WTC11 (cell line): Measurements from ENCODE around the gene ALKBH2. TPM values are rescaled to one million over a fixed set of nuclear protein-coding genes. Genes with fewer than 3 reads are reported as not detected.

Experiments
- ATAC-seq: fragments of 200-7000 bp; cut with Tn5 transposase; 2 replicates; pipeline ENCODE4 v1.10.0; 2021; ENCODE audit warnings: mild to moderate bottlenecking, moderate library complexity
- CTCF ChIA-PET: fragments of 300-600 bp; sonication (Branson Sonifier 250); formaldehyde crosslinking; loops from one replicate; lab custom pipeline; 2021; ENCODE audit warnings: antibody characterized with exemption; lab: Charles Lee
- POLR2A ChIA-PET: fragments of 350-600 bp; sonication (Branson Sonifier 250); formaldehyde crosslinking; loops from one replicate; lab custom pipeline; 2021; ENCODE audit warnings: antibody characterized with exemption; lab: Charles Lee
- DNase-seq: peaks from one replicate; pipeline ENCODE4 v3.0.0; 2021; ENCODE audit warnings: low spot score
- H3K27ac Mint-ChIP-seq: 2 replicates; pipeline ENCODE4 v1.8.0; 2021; ENCODE audit warnings: mixed read lengths
- H3K27me3 Mint-ChIP-seq: 2 replicates; pipeline ENCODE4 v1.8.0; 2021; ENCODE audit warnings: low read depth, mild to moderate bottlenecking, moderate library complexity, mixed read lengths
- H3K36me3 Mint-ChIP-seq: 2 replicates; pipeline ENCODE4 v1.8.0; 2021; ENCODE audit warnings: mixed read lengths
- H3K4me1 Mint-ChIP-seq: 2 replicates; pipeline ENCODE4 v1.8.0; 2022; ENCODE audit warnings: mixed read lengths
- H3K4me3 Mint-ChIP-seq: 2 replicates; pipeline ENCODE4 v1.8.0; 2021; ENCODE audit warnings: mild to moderate bottlenecking, moderate library complexity, mixed read lengths
- H3K9me3 Mint-ChIP-seq: 2 replicates; pipeline ENCODE4 v1.8.0; 2021; ENCODE audit warnings: mixed read lengths
- CREB1 ChIP-seq: sonication (generic); formaldehyde crosslinking; IDR thresholded peaks from 2 replicates; pipeline ENCODE4 v1.8.0; 2023; ENCODE audit warnings: mild to moderate bottlenecking, missing genetic modification reagents
- ELF4 ChIP-seq: sonication (generic); formaldehyde crosslinking; IDR thresholded peaks from 2 replicates; pipeline ENCODE4 v1.8.1; 2022; ENCODE audit warnings: low read depth, mild to moderate bottlenecking, moderate library complexity, missing genetic modification reagents
- ESRRA ChIP-seq: sonication (generic); formaldehyde crosslinking; IDR thresholded peaks from 2 replicates; pipeline ENCODE4 v1.8.1; 2022; ENCODE audit warnings: mild to moderate bottlenecking, missing genetic modification reagents, borderline replicate concordance
- GABPB1 ChIP-seq: sonication (generic); formaldehyde crosslinking; IDR thresholded peaks from 2 replicates; pipeline ENCODE4 v1.8.1; 2023; ENCODE audit warnings: mild to moderate bottlenecking, missing genetic modification reagents
- IRF2 ChIP-seq: sonication (generic); formaldehyde crosslinking; IDR thresholded peaks from 2 replicates; pipeline ENCODE4 v1.8.0; 2022; ENCODE audit warnings: low read depth, missing genetic modification reagents, borderline replicate concordance
- NFATC4 ChIP-seq: fragments of 250-450 bp; sonication (Bioruptor Pico); IDR thresholded peaks from 2 replicates; pipeline ENCODE4 v1.9.0; 2021; ENCODE audit warnings: mild to moderate bottlenecking
- NR3C1 ChIP-seq: sonication (generic); formaldehyde crosslinking; conservative IDR thresholded peaks from 2 replicates; pipeline ENCODE4 v1.8.1; 2023; ENCODE audit warnings: low read depth, mild to moderate bottlenecking, missing genetic modification reagents
- PRRX2 ChIP-seq: fragments of 250-450 bp; sonication (Bioruptor Pico); IDR thresholded peaks from 2 replicates; pipeline ENCODE4 v1.8.0; 2021; ENCODE audit warnings: mild to moderate bottlenecking
- TCF7 ChIP-seq: sonication (generic); formaldehyde crosslinking; IDR thresholded peaks from 2 replicates; pipeline ENCODE4 v1.8.0; 2022; ENCODE audit warnings: mild to moderate bottlenecking, low read depth, missing genetic modification reagents, moderate library complexity
- ZBTB21 ChIP-seq: sonication (generic); formaldehyde crosslinking; IDR thresholded peaks from 2 replicates; pipeline ENCODE4 v1.8.1; 2023; ENCODE audit warnings: mild to moderate bottlenecking, missing genetic modification reagents, borderline replicate concordance
- ZNF138 ChIP-seq: sonication (generic); formaldehyde crosslinking; conservative IDR thresholded peaks from 2 replicates; pipeline ENCODE4 v1.8.1; 2022; ENCODE audit warnings: mild to moderate bottlenecking, moderate library complexity, missing genetic modification reagents
- ZNF219 ChIP-seq: sonication (generic); formaldehyde crosslinking; IDR thresholded peaks from 2 replicates; pipeline ENCODE4 v1.8.0; 2023; ENCODE audit warnings: missing genetic modification reagents, mild to moderate bottlenecking, borderline replicate concordance
- ZNF232 ChIP-seq: sonication (generic); formaldehyde crosslinking; IDR thresholded peaks from 2 replicates; pipeline ENCODE4 v1.8.0; 2022; ENCODE audit warnings: mild to moderate bottlenecking, missing genetic modification reagents
- ZNF317 ChIP-seq: sonication (generic); formaldehyde crosslinking; IDR thresholded peaks from 2 replicates; pipeline ENCODE4 v1.8.1; 2023; ENCODE audit warnings: low read depth, mild to moderate bottlenecking, moderate library complexity, missing genetic modification reagents, borderline replicate concordance
- total RNA-seq: library from RNA; stranded (reverse); gene quantifications from 3 replicates; pipeline ENCODE4 v1.2.3, GENCODE V29; 2021
- TF ChIP-seq, protein P1 (sequence below): sonication (generic); formaldehyde crosslinking; IDR thresholded peaks from 2 replicates; pipeline ENCODE4 v1.8.0; 2022; ENCODE audit warnings: mild to moderate bottlenecking, missing genetic modification reagents
- TF ChIP-seq, protein P2 (sequence below): fragments of 250-450 bp; sonication (Bioruptor Pico); conservative IDR thresholded peaks from 2 replicates; pipeline ENCODE4 v1.9.0; 2021; ENCODE audit warnings: mild to moderate bottlenecking
- TF ChIP-seq, protein P3 (sequence below): fragments of 250-450 bp; sonication (Bioruptor Pico); IDR thresholded peaks from 2 replicates; pipeline ENCODE4 v1.9.0; 2021; ENCODE audit warnings: mild to moderate bottlenecking, borderline replicate concordance
- TF ChIP-seq, protein P4 (sequence below): sonication (generic); formaldehyde crosslinking; IDR thresholded peaks from 2 replicates; pipeline ENCODE4 v1.8.0; 2023; ENCODE audit warnings: mild to moderate bottlenecking, missing genetic modification reagents
- TF ChIP-seq, protein P5 (sequence below): sonication (generic); formaldehyde crosslinking; IDR thresholded peaks from 2 replicates; pipeline ENCODE4 v1.8.0; 2023; ENCODE audit warnings: missing genetic modification reagents
- TF ChIP-seq, protein P6 (sequence below): sonication (generic); formaldehyde crosslinking; IDR thresholded peaks from 2 replicates; pipeline ENCODE4 v1.8.1; 2023; ENCODE audit warnings: mild to moderate bottlenecking, missing genetic modification reagents

Gene ALKBH2
- total RNA-seq, 1 experiment from 2014 or later, result 15.2 TPM

DNA sequence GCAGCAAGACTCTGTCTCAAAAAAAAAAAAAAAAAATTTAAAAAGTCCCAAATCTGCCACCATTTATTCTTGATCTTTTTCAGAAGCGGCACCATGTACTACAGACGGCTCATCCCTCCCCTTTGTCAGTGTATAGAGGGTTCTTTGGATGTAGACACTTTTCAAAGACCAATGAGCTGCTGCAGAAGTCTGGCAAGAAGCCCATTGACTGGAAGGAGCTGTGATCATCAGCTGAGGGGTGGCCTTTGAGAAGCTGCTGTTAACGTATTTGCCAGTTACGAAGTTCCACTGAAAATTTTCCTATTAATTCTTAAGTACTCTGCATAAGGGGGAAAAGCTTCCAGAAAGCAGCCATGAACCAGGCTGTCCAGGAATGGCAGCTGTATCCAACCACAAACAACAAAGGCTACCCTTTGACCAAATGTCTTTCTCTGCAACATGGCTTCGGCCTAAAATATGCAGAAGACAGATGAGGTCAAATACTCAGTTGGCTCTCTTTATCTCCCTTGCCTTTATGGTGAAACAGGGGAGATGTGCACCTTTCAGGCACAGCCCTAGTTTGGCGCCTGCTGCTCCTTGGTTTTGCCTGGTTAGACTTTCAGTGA, 16.6 kb upstream of the ALKBH2 start:
- Mint-ChIP-seq H3K4me1 (peaks cover 13% of the 10 kb centered on the region), H3K27me3 (no peaks in the 10 kb centered on the region), H3K4me3 (no peak overlapping the region), H3K27ac (peak overlapping the region; percentile 92), H3K9me3 (no peaks in the 10 kb centered on the region; the same call in 1 of the 2 replicates), H3K36me3 (peaks cover 40% of the 10 kb centered on the region)
- CTCF ChIA-PET, result interaction anchor here (0.7 kb wide), 1 partner anchor 144 kb away, joined by 5 read pairs; no protein-coding TSS in a partner anchor
- ATAC-seq, result no peak
- POLR2A ChIA-PET, result no interaction called here
- DNase-seq, result no peak
- TF ChIP-seq ZNF219 (CRISPR knock-in tag), result no peak
- TF ChIP-seq, all 79 proteins: peak for 0

DNA sequence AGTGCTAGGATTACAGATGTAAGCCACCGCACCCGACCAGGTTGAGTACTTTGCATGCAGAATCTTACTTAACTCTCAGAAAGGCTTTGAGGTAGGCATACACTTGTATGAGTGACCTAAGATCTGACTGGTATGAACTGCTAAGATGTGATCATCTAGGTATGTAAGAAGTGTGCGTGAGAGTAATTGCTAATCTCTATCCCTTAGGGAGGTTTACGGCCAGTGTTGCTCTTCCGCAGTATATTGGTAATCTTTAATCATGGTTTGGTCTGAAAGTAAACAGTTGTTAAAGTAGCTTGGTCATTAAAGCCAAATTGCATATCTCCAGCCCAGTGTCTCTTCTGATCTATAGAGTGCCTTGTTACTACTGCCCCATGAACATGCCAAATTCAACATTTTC, 11.9 kb upstream of the ALKBH2 start:
- H3K27me3 Mint-ChIP-seq, result no peaks in the 10 kb centered on the region
- no peak for DNase-seq
- TF ChIP-seq GABPB1 (CRISPR knock-in tag), result no peak
- TF ChIP-seq ESRRA (CRISPR knock-in tag), result no peak
- TF ChIP-seq, protein P1, sequence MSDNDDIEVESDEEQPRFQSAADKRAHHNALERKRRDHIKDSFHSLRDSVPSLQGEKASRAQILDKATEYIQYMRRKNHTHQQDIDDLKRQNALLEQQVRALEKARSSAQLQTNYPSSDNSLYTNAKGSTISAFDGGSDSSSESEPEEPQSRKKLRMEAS (CRISPR knock-in tag), result no peak
- TF ChIP-seq, protein P2, sequence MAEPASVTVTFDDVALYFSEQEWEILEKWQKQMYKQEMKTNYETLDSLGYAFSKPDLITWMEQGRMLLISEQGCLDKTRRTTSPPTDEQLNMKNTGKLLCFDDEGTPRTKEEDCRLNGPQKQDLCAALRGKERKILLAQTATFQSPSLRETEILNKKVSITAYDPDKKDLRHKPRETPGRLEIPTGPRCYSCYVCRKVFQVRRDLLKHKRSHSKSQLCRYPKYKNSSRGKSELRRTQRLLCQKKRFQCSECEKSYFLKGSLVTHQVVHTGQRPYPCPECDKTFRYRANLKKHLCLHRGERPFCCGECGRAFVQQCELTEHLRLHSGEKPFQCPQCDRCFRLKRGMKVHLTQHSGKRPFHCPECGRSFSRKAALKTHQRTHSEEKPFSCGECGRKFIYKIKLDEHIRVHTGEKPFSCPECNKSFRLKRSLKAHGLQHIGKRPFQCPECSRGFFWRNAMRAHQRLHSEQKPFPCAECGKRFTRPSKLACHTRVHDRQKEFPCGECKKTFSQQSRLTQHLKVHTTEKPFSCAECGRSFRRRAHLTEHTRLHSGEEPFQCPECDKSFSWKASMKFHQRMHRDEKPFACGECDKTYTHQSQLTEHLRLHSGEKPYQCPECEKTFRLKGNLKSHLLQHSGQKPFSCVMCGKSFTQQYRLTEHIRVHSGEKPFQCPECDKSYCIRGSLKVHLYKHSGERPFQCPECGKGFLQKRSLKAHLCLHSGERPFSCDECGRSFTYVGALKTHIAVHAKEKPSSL (CRISPR knock-in tag), result no peak
- TF ChIP-seq IRF2, result no peak
- TF ChIP-seq, protein P3, sequence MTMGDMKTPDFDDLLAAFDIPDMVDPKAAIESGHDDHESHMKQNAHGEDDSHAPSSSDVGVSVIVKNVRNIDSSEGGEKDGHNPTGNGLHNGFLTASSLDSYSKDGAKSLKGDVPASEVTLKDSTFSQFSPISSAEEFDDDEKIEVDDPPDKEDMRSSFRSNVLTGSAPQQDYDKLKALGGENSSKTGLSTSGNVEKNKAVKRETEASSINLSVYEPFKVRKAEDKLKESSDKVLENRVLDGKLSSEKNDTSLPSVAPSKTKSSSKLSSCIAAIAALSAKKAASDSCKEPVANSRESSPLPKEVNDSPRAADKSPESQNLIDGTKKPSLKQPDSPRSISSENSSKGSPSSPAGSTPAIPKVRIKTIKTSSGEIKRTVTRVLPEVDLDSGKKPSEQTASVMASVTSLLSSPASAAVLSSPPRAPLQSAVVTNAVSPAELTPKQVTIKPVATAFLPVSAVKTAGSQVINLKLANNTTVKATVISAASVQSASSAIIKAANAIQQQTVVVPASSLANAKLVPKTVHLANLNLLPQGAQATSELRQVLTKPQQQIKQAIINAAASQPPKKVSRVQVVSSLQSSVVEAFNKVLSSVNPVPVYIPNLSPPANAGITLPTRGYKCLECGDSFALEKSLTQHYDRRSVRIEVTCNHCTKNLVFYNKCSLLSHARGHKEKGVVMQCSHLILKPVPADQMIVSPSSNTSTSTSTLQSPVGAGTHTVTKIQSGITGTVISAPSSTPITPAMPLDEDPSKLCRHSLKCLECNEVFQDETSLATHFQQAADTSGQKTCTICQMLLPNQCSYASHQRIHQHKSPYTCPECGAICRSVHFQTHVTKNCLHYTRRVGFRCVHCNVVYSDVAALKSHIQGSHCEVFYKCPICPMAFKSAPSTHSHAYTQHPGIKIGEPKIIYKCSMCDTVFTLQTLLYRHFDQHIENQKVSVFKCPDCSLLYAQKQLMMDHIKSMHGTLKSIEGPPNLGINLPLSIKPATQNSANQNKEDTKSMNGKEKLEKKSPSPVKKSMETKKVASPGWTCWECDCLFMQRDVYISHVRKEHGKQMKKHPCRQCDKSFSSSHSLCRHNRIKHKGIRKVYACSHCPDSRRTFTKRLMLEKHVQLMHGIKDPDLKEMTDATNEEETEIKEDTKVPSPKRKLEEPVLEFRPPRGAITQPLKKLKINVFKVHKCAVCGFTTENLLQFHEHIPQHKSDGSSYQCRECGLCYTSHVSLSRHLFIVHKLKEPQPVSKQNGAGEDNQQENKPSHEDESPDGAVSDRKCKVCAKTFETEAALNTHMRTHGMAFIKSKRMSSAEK (CRISPR knock-in tag), result no peak
- no peak for TF ChIP-seq CREB1 (CRISPR knock-in tag)
- TF ChIP-seq NR3C1 (CRISPR knock-in tag), result no peak
- TF ChIP-seq ZBTB21 (CRISPR knock-in tag), result no peak
- no peak for TF ChIP-seq PRRX2 (CRISPR knock-in tag)
- TF ChIP-seq ZNF232 (CRISPR knock-in tag), result no peak
- TF ChIP-seq NFATC4 (CRISPR knock-in tag), result no peak
- TF ChIP-seq, protein P4, sequence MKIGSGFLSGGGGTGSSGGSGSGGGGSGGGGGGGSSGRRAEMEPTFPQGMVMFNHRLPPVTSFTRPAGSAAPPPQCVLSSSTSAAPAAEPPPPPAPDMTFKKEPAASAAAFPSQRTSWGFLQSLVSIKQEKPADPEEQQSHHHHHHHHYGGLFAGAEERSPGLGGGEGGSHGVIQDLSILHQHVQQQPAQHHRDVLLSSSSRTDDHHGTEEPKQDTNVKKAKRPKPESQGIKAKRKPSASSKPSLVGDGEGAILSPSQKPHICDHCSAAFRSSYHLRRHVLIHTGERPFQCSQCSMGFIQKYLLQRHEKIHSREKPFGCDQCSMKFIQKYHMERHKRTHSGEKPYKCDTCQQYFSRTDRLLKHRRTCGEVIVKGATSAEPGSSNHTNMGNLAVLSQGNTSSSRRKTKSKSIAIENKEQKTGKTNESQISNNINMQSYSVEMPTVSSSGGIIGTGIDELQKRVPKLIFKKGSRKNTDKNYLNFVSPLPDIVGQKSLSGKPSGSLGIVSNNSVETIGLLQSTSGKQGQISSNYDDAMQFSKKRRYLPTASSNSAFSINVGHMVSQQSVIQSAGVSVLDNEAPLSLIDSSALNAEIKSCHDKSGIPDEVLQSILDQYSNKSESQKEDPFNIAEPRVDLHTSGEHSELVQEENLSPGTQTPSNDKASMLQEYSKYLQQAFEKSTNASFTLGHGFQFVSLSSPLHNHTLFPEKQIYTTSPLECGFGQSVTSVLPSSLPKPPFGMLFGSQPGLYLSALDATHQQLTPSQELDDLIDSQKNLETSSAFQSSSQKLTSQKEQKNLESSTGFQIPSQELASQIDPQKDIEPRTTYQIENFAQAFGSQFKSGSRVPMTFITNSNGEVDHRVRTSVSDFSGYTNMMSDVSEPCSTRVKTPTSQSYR, result no peak
- no peak for TF ChIP-seq TCF7
- no peak for TF ChIP-seq ELF4 (CRISPR knock-in tag)
- TF ChIP-seq, protein P5, sequence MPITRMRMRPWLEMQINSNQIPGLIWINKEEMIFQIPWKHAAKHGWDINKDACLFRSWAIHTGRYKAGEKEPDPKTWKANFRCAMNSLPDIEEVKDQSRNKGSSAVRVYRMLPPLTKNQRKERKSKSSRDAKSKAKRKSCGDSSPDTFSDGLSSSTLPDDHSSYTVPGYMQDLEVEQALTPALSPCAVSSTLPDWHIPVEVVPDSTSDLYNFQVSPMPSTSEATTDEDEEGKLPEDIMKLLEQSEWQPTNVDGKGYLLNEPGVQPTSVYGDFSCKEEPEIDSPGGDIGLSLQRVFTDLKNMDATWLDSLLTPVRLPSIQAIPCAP (CRISPR knock-in tag), result no peak
- no peak for TF ChIP-seq ZNF317
- TF ChIP-seq, protein P6, sequence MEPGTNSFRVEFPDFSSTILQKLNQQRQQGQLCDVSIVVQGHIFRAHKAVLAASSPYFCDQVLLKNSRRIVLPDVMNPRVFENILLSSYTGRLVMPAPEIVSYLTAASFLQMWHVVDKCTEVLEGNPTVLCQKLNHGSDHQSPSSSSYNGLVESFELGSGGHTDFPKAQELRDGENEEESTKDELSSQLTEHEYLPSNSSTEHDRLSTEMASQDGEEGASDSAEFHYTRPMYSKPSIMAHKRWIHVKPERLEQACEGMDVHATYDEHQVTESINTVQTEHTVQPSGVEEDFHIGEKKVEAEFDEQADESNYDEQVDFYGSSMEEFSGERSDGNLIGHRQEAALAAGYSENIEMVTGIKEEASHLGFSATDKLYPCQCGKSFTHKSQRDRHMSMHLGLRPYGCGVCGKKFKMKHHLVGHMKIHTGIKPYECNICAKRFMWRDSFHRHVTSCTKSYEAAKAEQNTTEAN (CRISPR knock-in tag), result no peak
- no peak for TF ChIP-seq ZNF138 (CRISPR knock-in tag)
- TF ChIP-seq, all 79 proteins: peak for 0
- ATAC-seq, result no peak
- H3K9me3 Mint-ChIP-seq, result no peaks in the 10 kb centered on the region
- no peak overlapping the region for H3K27ac Mint-ChIP-seq
- POLR2A ChIA-PET, result no interaction called here
- CTCF ChIA-PET, result no interaction called here
- no peak overlapping the region for H3K4me3 Mint-ChIP-seq
- peaks cover 75% of the 10 kb centered on the region for H3K36me3 Mint-ChIP-seq
- H3K4me1 Mint-ChIP-seq, result peaks cover under 1% of the 10 kb centered on the region; the same call in 1 of the 2 replicates
